Stimulated activated CD8-positive, alpha-beta memory T cell treated with anti-CD3 and anti-CD28 coated beads, Interleukin-12 subunit alpha, Interleukin-12 subunit beta, amount 100 ng/mL, for 24 hours (primary cell): Measurements from ENCODE around the gene ATOH8.
"Not testable (repeated sequence)": the region's sequence is repeated elsewhere in the genome, so short reads cannot be mapped to it uniquely, and the experiment has no call there.

Experiments
- DNase-seq: peaks from one replicate; pipeline ENCODE4 v3.0.0-alpha.2; 2020; ENCODE audit errors: extremely low read depth

The ATOH8 gene, protein sequence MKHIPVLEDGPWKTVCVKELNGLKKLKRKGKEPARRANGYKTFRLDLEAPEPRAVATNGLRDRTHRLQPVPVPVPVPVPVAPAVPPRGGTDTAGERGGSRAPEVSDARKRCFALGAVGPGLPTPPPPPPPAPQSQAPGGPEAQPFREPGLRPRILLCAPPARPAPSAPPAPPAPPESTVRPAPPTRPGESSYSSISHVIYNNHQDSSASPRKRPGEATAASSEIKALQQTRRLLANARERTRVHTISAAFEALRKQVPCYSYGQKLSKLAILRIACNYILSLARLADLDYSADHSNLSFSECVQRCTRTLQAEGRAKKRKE

DNA sequence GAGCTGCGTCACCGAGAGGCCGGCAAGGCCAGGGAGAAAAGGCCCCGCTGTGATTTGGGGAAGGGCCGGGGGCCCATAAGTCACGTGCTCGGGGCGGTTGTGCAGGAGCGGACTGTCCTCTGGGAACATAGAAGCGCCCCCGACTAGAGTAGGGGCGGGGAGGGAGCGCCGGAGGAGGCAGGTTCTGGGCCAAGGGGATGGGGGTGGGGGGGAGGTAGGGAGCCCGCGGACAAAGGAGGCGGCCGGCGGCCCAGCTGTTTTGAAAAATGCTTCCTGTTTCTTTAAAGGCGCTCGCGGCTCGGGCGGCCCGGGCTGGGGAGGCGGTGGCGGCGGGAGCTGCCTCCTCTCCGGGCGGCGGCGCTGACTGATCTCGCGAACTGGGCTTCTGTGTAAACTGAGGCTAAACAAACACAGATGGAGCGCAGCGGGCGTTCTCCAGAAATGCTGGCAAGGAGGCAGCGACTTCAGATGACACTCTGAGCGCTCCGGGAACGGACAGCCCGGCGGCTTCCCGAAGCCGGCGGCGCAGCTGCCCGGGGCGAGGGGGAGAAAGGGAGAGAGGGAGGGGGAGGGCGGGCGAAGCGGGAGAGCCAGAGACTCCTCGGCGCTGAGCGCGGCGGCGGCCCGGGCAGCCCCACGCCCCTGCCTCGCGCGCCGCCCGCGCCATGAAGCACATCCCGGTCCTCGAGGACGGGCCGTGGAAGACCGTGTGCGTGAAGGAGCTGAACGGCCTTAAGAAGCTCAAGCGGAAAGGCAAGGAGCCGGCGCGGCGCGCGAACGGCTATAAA is at the start of gene ATOH8:
TSS of gene ATOH8 (plus strand) at position 467 of the 788 bp plus-strand sequence. CDS start at position 666, 199 bp downstream.
- no peak for DNase-seq

DNA sequence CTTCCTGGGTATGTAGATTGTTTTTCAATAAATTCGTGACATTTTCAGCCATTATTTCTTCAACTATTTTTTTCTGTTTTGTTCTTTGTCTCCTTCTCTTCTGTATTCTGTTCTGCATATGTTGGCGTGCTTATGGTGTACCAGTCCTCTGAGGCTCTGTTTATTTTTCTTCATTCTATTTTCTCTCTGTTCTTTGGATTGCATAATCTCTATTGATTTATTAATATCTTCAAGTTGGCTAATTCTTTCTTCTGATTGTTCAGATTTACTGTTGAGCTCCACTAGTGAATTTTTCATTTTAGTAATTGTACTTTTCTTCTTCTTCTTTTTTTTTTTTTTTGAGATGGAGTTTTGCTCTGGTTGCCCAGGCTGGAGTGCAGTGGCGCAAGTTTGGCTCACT is 49.8 kb upstream of the ATOH8 start:
- DNase-seq = no peak

GRCh38 chr2:85704800-85705679 is 48.8 kb upstream of the ATOH8 start:
- no peak for DNase-seq

GRCh38 chr2:85705680-85706039 is 48.1 kb upstream of the ATOH8 start:
- no peak for DNase-seq

GRCh38 chr2:85706063-85706462 is 47.7 kb upstream of the ATOH8 start:
- DNase-seq = no peak

DNA sequence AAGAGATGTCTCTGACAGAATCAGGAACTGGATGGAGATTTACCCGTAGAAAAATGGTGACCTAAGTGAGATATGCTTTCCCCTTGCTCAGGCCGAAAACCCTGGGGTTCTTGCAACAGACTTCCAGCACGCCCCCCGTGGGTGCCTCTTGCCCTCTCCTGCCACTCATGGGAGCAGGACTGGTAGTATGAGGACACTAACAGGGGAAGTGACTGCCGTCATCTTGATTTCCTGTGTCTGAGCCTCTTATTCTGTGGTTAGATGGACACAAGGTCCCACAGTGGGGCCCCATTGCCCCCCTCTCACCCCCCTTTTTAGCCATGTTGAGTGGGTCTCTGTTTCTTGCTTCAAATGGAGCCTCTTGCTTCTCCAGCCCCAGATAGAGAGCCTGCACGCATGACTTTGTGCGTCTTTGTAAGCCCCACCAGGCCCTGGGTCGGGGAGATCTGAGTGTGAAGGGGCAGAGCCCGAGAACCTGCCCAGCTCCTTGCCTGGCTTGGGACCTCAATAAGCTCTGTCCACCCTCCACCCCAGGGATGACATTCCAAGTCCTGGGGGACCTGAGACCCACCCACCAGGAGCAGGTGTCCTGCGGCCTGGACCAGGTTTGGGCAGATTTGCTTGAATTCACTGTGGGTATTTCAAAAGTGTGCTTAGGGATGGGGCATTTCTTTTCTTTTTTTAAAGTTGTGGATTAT is 47.0 kb upstream of the ATOH8 start:
- no peak for DNase-seq

GRCh38 chr2:85707304-85707703 is 46.5 kb upstream of the ATOH8 start:
- DNase-seq = peak; percentile 28

GRCh38 chr2:85708641-85709040 is 45.1 kb upstream of the ATOH8 start:
- DNase-seq = no peak

DNA sequence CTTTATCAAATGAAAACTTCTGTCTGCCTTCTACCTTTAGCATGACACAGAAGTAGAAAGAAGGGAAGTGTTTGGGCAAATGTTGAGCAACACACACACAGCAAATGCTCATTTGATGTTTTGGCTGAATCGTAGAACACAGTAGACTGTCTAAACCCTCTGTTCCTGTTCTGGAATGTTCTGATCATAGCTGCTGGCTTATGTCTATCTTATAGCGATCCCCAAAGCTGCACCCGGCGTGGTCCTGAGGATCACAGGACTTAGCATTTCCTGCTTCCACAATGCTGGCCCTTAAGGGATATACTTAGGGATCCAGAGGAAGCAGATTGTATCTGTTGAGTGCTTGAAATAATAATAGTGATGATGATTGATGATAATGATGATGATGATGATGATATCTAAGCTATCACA is 44.4 kb upstream of the ATOH8 start:
- DNase-seq = no peak

GRCh38 chr2:85710687-85711577 is 42.9 kb upstream of the ATOH8 start:
- no peak for DNase-seq

DNA sequence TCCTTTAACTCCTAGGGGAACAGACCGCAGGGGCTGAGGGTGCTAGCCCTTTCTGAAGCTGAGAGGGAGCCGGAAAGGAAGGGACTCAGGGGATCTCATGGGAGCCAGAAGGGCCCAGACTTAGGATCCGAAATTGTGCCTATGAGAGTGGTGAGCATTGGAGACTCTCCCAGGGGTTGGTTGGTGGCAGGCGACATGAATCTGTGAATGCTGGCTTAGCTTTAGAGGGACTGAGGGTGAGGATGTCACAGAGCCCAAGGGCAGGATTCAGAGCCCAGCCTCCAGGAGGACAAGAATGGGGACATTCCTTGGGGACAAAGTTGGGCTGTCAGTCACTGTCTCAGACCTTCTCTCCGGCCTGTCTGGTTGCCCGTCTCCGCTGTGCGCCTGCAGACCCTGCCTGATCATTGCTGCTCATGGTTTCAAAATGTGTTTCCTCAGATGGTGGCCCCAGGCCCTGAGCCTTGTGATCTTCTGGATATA is 42.2 kb upstream of the ATOH8 start:
- no peak for DNase-seq

- no peak for DNase-seq
These were observed 41.5 kb upstream of the ATOH8 start for GRCh38 chr2:85712336-85712735.

DNA sequence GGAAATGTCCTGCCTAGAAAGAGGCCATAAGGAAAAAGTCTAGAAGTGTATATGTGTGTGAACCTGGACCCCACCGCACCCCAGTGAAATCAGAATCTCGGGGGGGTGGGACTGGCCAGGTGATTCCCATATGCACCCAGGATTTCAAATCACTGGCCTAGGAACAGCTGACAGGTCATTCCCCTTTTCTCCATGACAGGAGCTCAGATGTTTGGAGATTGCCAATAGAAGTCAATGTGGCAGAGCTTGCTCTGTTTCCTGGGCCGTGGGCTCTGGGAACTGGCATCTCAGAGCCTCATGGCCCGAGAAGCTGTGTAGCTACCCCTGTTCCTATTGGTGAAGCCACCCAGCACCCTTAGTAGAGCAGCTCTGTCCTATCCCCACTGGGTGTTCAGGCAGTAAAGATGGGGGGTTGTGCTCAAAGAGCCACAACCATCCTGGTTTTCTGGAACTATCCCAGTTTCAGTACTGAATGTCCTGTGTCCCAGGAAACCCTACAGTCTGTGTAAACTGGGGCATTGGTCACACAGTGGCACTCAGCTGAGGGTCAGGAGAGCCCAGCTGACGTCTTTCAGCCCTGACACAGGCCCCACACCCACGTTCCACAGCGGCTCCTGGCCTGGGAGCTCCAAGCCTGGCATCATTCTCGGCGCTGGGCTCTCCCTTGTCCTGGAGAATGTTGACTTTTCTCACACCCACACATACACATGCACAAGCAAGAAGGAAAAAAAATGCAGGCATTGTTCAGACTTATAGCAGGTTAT is 40.8 kb upstream of the ATOH8 start:
- no peak for DNase-seq

DNA sequence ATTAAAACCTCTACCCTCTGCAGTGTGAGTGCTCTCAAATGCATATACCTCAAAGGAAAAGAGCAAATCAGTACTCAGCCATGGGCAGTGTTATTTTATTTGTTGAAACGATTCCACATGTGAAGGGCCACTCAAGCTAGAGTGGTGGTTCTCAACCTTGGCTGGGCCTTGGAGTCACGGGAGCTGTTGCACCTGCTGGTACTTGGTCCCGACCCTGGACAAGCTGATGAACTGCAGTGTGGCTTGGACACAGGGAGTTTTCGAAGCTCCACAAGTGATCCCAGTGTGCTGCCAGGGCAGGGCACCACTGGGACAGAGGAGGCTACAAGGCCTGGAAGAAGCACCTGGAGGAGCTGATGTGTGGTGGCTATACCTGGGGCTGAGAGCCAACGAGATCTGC is 40.0 kb upstream of the ATOH8 start:
- no peak for DNase-seq

DNA sequence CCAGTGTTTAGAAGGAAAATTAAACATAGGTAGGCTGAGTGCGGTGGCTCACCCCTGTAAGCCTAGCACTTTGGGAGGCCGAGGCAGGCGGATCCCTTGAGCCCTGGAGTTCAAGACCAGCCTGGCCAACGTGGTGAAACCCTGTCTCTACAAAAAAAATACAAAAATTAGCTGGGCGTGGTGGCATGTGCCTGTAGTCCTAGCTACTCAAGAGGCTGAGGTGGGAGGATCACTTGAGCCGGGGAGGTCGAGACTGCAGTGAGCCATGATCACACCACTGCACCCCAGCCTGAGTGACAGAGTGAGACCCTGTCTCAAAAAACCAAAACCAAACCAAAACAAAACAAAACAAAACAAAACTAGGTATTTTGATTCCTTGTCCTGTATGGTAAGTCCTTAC is 39.4 kb upstream of the ATOH8 start:
- DNase-seq = not testable (repeated sequence)

GRCh38 chr2:85714841-85715240 is 39.0 kb upstream of the ATOH8 start:
- no peak for DNase-seq

- DNase-seq = no peak
These were observed 37.4 kb upstream of the ATOH8 start for GRCh38 chr2:85716346-85716914.

GRCh38 chr2:85717308-85718008 is 36.3 kb upstream of the ATOH8 start:
- DNase-seq = no peak

- DNase-seq = no peak
These were observed 35.8 kb upstream of the ATOH8 start for GRCh38 chr2:85718009-85718391.
